GM12878 (cell line): Measurements from ENCODE around the gene PCDHGA6.

Experiments
- BHLHE40 ChIP-seq, 2 experiments: fragments of 450-650 bp in 1 of 2; IDR thresholded peaks; 2 replicates each; pipeline ENCODE4 v1.6.1; 2011 to 2017; ENCODE audit warnings: low read depth in 2 of 2, borderline replicate concordance in 1 of 2, improper control_type of control experiment in 1 of 2, low read length in 1 of 2, mild to moderate bottlenecking in 1 of 2
- EZH2 ChIP-seq: IDR thresholded peaks from 2 replicates; pipeline ENCODE4 v1.6.1; 2012; ENCODE audit warnings: low read depth, mild to moderate bottlenecking, control low read depth, inconsistent platforms, low read length, borderline replicate concordance; ENCODE audit not compliant: control insufficient read depth
- KDM1A ChIP-seq: fragments of 200-600 bp; sonication (generic); IDR thresholded peaks from 2 replicates; pipeline ENCODE4 v1.6.1; 2016; ENCODE audit warnings: borderline replicate concordance
- STAT1 ChIP-seq: fragments of 450-650 bp; conservative IDR thresholded peaks from 2 replicates; pipeline ENCODE4 v1.6.1; 2014; ENCODE audit warnings: antibody characterized with exemption, mild to moderate bottlenecking
- TF ChIP-seq, protein P1 (sequence below): IDR thresholded peaks from 2 replicates; pipeline ENCODE4 v1.6.1; 2011; ENCODE audit warnings: mild to moderate bottlenecking, low read depth, low read length, moderate library complexity; ENCODE audit not compliant: insufficient replicate concordance

DNA sequence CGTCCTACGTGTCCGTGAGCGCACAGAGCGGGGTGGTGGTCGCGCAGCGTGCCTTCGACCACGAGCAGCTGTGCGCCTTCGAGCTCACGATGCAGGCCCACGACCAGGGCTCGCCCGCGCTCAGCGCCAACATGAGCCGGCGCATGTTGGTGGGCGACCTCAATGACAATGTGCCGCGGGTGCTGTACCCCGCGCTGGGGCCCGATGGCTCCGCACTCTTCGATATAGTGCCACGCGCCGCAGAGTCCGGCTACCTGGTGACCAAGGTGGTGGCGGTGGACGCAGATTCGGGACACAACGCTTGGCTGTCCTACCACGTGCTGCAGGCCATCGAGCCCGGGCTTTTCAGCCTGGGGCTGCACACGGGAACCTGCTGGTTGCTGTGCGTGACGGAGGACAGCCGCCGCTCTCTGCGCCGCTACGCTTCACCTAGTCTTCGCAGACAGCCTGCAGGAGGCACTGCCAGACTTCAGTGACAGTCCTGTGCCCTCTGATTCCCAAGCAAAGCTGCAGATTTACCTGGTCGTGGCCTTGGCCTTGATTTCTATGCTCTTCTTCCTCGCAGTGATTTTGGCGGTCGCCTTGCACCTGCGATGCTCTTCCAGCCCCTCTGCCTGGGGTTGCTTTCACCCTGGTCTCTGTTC, 54.2 kb downstream of the PCDHGA6 start:
- TF ChIP-seq BHLHE40 (IDR thresholded peaks at IDR 0.05; ENCODE audit: borderline replicate concordance in 1 of 2, low read depth in 2 of 2, low read length in 1 of 2) (no peak), KDM1A (no peak), EZH2 (no peak), STAT1 (no peak)
- TF ChIP-seq, protein P1, sequence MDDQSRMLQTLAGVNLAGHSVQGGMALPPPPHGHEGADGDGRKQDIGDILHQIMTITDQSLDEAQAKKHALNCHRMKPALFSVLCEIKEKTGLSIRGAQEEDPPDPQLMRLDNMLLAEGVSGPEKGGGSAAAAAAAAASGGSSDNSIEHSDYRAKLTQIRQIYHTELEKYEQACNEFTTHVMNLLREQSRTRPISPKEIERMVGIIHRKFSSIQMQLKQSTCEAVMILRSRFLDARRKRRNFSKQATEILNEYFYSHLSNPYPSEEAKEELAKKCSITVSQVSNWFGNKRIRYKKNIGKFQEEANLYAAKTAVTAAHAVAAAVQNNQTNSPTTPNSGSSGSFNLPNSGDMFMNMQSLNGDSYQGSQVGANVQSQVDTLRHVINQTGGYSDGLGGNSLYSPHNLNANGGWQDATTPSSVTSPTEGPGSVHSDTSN: no peak
